Heart left ventricle (tissue), 13 donors: Measurements from ENCODE around the gene SVBP.

ENCODE experiments used
- POLR2A ChIP-seq, 2 donors: fragments of 450-650 bp; IDR thresholded peaks; one replicate each; pipeline ENCODE4 v1.6.1; 2017; ENCODE audit warnings: antibody characterized with exemption in 2 of 2, mild to moderate bottlenecking in 2 of 2, moderate library complexity in 2 of 2
- TF ChIP-seq, protein P1 (sequence below), 12 donors: fragments of 200-600 bp; sonication (generic) in 4 of 12; IDR thresholded peaks; one replicate each; pipeline versions ENCODE4 v1.5.0 to v1.8.0; 2018 to 2022; ENCODE audit warnings: antibody characterized with exemption in 12 of 12, mild to moderate bottlenecking in 5 of 12
- donor health status: ischemic (EF 13 %, LVEDD 7.1; RV severe dilation, severe dysfunction).
- donor health status: DM: no; HTN: yes; CAD: no.
- donor health status: DM: no; HTN: no; CAD: no.
- donor health status: ischemic (EF 25% LVEDD 6.9; RV normal size, moderate dysfunction).
- donor health status: ischemic (EF 25% LVEDD 5.7; RV mildly dilated, moderate dysfunction).
- donor health status: ischemic (EF 35%, LVEDD 5.7; RV mildly dilated, moderate dysfunction).
- donor health status: nonischemic (EF 11% LVEDD 7.7; RV severe dilation, severe dysfunction).
- donor health status: DM: yes; HTN: yes; CAD: no.
- donor health status: PGD.
- donor health status: ischemic (EF 29% LVEDD 5.4; RV normal size, mild dysfunction).
- donor health status: nonischemic (EF 23%, LVEDD 6.1; RV moderate dilation, normal function).

DNA sequence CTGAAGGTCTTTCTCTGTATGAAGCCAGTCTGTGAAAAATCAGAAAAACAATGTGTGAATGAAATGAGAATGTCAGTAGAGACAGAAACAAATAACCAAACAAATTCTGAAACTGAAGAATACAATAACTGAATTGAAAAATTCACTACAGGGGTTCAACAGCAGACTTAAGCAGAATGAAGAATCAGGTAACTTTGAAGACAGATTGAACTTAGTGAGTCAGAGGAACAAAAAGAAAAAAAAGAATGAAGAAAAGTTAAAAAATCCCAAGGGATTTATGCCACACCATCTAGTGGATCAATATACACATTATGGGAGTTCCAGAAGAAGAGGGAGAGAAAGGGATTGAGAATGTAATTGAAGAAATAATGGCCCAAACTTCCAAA lies 43.8 kb upstream of the SVBP start:
- TF ChIP-seq, protein P1, sequence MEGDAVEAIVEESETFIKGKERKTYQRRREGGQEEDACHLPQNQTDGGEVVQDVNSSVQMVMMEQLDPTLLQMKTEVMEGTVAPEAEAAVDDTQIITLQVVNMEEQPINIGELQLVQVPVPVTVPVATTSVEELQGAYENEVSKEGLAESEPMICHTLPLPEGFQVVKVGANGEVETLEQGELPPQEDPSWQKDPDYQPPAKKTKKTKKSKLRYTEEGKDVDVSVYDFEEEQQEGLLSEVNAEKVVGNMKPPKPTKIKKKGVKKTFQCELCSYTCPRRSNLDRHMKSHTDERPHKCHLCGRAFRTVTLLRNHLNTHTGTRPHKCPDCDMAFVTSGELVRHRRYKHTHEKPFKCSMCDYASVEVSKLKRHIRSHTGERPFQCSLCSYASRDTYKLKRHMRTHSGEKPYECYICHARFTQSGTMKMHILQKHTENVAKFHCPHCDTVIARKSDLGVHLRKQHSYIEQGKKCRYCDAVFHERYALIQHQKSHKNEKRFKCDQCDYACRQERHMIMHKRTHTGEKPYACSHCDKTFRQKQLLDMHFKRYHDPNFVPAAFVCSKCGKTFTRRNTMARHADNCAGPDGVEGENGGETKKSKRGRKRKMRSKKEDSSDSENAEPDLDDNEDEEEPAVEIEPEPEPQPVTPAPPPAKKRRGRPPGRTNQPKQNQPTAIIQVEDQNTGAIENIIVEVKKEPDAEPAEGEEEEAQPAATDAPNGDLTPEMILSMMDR (IDR thresholded peaks at IDR 0.05), result no peak
- no peak for TF ChIP-seq POLR2A (IDR thresholded peaks at IDR 0.05)
